Breast epithelium (tissue), 3 donors: Measurements from ENCODE around the gene MTUS2.

Source experiments
- POLR2A ChIP-seq: fragments of 450-650 bp; IDR thresholded peaks from one replicate; pipeline ENCODE4 v1.6.1; 2016; ENCODE audit warnings: antibody characterized with exemption, mild to moderate bottlenecking, moderate library complexity
- TF ChIP-seq, protein P1 (sequence below), 3 donors: fragments of 450-650 bp; IDR thresholded peaks; one replicate each; pipeline ENCODE4 v1.5.1; 2016 to 2017; ENCODE audit warnings: antibody characterized with exemption in 3 of 3, mild to moderate bottlenecking in 3 of 3, moderate library complexity in 3 of 3

- TF ChIP-seq, protein P1, sequence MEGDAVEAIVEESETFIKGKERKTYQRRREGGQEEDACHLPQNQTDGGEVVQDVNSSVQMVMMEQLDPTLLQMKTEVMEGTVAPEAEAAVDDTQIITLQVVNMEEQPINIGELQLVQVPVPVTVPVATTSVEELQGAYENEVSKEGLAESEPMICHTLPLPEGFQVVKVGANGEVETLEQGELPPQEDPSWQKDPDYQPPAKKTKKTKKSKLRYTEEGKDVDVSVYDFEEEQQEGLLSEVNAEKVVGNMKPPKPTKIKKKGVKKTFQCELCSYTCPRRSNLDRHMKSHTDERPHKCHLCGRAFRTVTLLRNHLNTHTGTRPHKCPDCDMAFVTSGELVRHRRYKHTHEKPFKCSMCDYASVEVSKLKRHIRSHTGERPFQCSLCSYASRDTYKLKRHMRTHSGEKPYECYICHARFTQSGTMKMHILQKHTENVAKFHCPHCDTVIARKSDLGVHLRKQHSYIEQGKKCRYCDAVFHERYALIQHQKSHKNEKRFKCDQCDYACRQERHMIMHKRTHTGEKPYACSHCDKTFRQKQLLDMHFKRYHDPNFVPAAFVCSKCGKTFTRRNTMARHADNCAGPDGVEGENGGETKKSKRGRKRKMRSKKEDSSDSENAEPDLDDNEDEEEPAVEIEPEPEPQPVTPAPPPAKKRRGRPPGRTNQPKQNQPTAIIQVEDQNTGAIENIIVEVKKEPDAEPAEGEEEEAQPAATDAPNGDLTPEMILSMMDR (IDR thresholded peaks at IDR 0.05) = no peak
- TF ChIP-seq POLR2A = no peak
Observed at GRCh38 chr13:29210676-29211075, 390.5 kb downstream of the MTUS2 start.
